Stimulated activated CD4-positive, alpha-beta T cell treated with anti-CD3 and anti-CD28 coated beads, Interleukin-2, amount 100 ng/mL, for 48 hours (primary cell): ENCODE results near the gene GAS7.
"Not testable (repeated sequence)": the region's sequence is repeated elsewhere in the genome, so short reads cannot be mapped to it uniquely, and the experiment has no call there.

ENCODE experiments used
- DNase-seq, 2 donors: peaks; one replicate each; pipeline ENCODE4 v3.0.0-alpha.2; 2020

Gene GAS7

GRCh38 chr17:9932491-9932890, 265.9 kb downstream of the GAS7 start:
- no peak for DNase-seq

- DNase-seq: no peak
Measured at GRCh38 chr17:9931144-9931741, 267.2 kb downstream of the GAS7 start.

- DNase-seq: no peak
Measured at GRCh38 chr17:9929871-9930270, 268.5 kb downstream of the GAS7 start.

- DNase-seq: no peak
Measured at GRCh38 chr17:9928601-9929333, 269.6 kb downstream of the GAS7 start.

- DNase-seq: no peak
Measured at GRCh38 chr17:9926150-9926804, 272.1 kb downstream of the GAS7 start.

GRCh38 chr17:9925457-9925856, 272.9 kb downstream of the GAS7 start:
- DNase-seq: no peak

GRCh38 chr17:9924735-9925191, 273.6 kb downstream of the GAS7 start:
- DNase-seq: no peak

GRCh38 chr17:9922012-9922848, 276.2 kb downstream of the GAS7 start:
- DNase-seq: no peak

GRCh38 chr17:9921216-9921615, 277.2 kb downstream of the GAS7 start:
- not testable (repeated sequence) for DNase-seq

- no peak for DNase-seq
Measured at GRCh38 chr17:9918804-9919352, 279.5 kb downstream of the GAS7 start.

- DNase-seq: no peak
Measured at GRCh38 chr17:9918352-9918751, 280.1 kb downstream of the GAS7 start.

GRCh38 chr17:9917801-9918200, 280.6 kb downstream of the GAS7 start:
- DNase-seq: no peak

GRCh38 chr17:9917131-9917530, 281.3 kb downstream of the GAS7 start:
- no peak for DNase-seq

GRCh38 chr17:9916108-9916507, 282.3 kb downstream of the GAS7 start:
- DNase-seq: no peak

- DNase-seq: no peak
Measured at GRCh38 chr17:9913476-9913875, 284.9 kb downstream of the GAS7 start.

GRCh38 chr17:9912121-9913099, 286.0 kb downstream of the GAS7 start:
- no peak for DNase-seq

GRCh38 chr17:9911089-9911488, 287.3 kb downstream of the GAS7 start:
- DNase-seq: no peak

- DNase-seq: no peak
Measured at GRCh38 chr17:9908649-9909042, 289.8 kb downstream of the GAS7 start.

GRCh38 chr17:9907883-9908648, 290.3 kb downstream of the GAS7 start:
- DNase-seq: no peak

- no peak for DNase-seq
Measured at GRCh38 chr17:9907131-9907530, 291.3 kb downstream of the GAS7 start.

GRCh38 chr17:9906616-9907015, 291.8 kb downstream of the GAS7 start:
- no peak for DNase-seq
